Measurements from ENCODE around the gene DMRTC2.

The DMRTC2 gene

DNA sequence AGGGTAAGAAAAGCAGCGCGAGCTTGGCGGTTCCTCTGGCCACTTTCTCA is at the start of gene DMRTC2:
Gene DMRTC2 (plus strand): TSS at position 42 of the 50 bp plus-strand sequence. CDS start 2,387 bp downstream, outside the sequence.
- Histone ChIP-seq H3K4me3 (no peak within 1 kb of the TSS), H3K27ac (no peak within 1 kb of the TSS)
- no peak for DNase-seq (ENCODE audit: low spot score)
- TF ChIP-seq, protein P1, sequence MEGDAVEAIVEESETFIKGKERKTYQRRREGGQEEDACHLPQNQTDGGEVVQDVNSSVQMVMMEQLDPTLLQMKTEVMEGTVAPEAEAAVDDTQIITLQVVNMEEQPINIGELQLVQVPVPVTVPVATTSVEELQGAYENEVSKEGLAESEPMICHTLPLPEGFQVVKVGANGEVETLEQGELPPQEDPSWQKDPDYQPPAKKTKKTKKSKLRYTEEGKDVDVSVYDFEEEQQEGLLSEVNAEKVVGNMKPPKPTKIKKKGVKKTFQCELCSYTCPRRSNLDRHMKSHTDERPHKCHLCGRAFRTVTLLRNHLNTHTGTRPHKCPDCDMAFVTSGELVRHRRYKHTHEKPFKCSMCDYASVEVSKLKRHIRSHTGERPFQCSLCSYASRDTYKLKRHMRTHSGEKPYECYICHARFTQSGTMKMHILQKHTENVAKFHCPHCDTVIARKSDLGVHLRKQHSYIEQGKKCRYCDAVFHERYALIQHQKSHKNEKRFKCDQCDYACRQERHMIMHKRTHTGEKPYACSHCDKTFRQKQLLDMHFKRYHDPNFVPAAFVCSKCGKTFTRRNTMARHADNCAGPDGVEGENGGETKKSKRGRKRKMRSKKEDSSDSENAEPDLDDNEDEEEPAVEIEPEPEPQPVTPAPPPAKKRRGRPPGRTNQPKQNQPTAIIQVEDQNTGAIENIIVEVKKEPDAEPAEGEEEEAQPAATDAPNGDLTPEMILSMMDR (IDR thresholded peaks at IDR 0.05), result no peak

DNA sequence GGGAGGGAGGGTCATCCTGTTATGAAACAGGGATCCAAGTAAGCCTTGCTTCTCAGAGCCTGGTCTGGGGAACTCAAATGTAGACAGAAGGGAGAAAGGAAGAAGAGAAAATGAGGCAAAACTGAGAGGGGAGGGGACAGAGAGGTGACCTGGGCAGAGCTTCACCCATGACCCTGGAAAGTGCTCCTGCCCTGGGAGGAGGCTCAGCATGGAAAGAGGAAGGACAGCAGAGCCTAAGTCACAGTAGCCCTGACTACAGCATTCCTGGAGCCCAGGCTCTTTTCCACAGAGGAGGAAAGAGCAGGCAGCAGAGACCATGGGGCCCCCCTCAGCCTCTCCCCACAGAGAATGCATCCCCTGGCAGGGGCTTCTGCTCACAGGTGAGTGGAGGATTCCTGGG is 48.5 kb upstream of the DMRTC2 start, which contains the start of gene CEACAM3:
Gene CEACAM3 (plus strand): TSS at position 226 of the 400 bp plus-strand sequence. CDS start 91 bp downstream, at position 317.
- H3K4me3 ChIP-seq, result no peak within 1 kb of the TSS
- DNase-seq (ENCODE audit: low spot score), result no peak
- TF ChIP-seq, protein P1 (IDR thresholded peaks at IDR 0.05), result no peak
- no peak within 1 kb of the TSS for H3K27ac ChIP-seq

DNA sequence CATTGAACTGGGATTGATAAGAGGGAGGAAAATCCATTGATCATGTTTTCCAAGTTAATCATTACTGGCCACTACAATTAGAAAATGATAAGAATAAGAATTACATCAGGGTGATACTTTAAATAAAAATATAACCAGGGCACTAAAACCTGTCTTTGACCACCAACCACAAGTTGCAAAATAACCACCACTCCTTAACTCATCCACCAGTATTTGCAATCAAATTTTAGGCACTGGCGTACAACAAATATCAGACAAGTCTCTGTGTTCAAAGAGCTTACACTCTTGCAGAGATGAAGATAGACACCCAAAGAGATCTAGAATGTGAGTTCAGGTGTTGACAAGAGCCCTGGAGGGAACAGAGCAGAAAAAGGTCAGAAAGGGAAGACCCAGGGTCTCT is 47.9 kb upstream of the DMRTC2 start:
- DNase-seq (ENCODE audit: low spot score), result no peak
- Histone ChIP-seq H3K27ac (no peak overlapping the region), H3K4me3 (no peak overlapping the region)
- TF ChIP-seq, protein P1 (IDR thresholded peaks at IDR 0.05), result no peak

DNA sequence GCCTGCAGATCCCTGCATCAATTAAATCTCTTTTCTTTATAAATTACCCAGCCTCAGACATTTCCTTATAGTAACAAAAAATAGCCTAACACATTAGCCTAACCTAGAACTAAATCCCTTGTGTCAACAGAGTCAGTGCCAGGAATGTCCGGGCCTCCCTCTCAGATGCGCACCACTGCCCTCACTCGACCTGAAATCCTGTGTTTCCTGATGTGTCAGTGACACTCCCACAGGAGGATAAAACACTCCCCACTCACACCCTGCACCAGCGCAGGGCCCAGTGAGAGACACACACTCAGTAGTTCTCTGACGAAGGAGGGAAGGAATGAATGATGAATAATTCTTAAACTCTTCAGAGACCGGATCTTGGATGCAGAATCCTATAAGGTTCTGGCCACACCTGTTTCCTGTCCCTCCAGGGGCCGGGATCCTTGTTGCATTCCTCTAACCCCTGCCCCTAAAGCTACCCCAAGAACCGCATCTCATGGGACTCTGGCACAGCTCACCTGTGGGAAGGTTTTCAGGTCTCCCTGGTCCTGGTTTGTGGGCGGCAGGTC is 45.3 kb upstream of the DMRTC2 start:
- H3K27ac ChIP-seq, result no peak overlapping the region

DNA sequence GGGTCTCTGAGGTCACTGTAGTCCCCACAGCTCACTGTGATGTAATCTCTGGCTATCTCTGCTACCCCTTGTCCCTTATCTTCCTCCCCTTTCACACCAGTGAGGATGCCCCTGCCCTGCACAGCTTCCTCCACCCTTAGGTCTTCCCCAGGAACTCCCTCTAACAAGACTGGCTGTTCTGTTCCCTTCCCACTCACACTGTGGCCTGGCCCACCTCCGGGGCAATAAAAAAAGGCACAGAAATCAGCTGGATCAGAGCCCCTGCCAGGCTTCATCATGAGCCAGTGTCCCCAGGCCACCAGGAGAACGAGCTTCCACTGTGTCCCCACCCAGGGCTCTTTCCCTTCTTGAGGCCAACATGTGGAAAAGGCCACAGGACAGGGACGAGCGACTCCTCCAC is 43.8 kb upstream of the DMRTC2 start:
- DNase-seq (ENCODE audit: low spot score), result no peak
- no peak overlapping the region for H3K27ac ChIP-seq
- H3K4me3 ChIP-seq, result no peak overlapping the region
- TF ChIP-seq, protein P1 (IDR thresholded peaks at IDR 0.05), result no peak

More for the DNA sequence above, 45.3 kb upstream of the DMRTC2 start:
- TF ChIP-seq, protein P1 (IDR thresholded peaks at IDR 0.05), result no peak
- no peak overlapping the region for H3K4me3 ChIP-seq
- no peak for DNase-seq (ENCODE audit: low spot score)

DNA sequence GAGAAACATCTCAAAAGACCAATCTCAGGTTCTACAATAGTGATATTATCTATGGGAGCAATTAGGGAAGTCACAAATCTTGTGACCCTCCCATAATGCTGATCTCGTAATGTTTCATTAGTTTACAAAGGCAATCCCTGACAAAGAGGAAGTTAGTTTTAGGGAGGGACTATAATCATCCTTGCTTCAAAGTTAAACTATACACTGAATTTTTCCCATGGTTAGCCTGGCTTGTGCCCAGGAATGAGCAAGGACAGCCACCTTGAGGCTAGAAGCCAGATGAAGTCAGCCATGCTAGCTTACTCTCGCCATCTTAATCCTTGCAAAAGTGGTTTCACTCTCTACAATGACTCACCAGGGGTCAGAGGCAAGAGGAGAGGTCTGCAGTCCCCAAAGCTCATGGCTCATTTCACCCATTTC is 43.0 kb upstream of the DMRTC2 start:
- Histone ChIP-seq H3K27ac (peak overlapping the region in 1 of 2 donors; percentile 17), H3K4me3 (no peak overlapping the region)
- TF ChIP-seq, protein P1 (IDR thresholded peaks at IDR 0.05), result no peak
- DNase-seq (ENCODE audit: low spot score), result no peak

DNA sequence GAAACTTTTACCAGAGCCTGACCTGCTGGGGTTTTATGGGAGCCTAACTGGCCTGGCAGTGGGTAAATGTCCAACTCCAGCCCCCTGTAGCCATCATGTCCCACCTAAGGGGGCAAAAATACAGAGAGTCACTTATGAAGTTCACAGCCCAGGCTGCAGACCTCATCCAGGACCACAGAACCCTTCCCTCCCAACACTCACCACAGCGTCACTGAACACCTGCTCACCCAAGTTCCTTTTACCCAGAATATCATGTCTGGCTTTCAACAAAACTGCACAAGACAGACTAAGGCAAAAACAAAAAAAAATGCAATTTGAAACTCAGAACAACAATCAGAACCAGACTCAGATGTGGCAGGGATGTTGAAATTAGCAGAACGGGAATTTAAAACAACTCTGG is 42.1 kb upstream of the DMRTC2 start:
- H3K27ac ChIP-seq, result no peak overlapping the region
- DNase-seq (ENCODE audit: low spot score), result no peak
- TF ChIP-seq, protein P1 (IDR thresholded peaks at IDR 0.05), result no peak
- H3K4me3 ChIP-seq, result no peak overlapping the region

Measured in coronary artery (tissue), 2 donors.